ENCODE measurements around the gene C1orf141.
"Not testable (repeated sequence)": the region's sequence is repeated elsewhere in the genome, so short reads cannot be mapped to it uniquely, and the experiment has no call there.

Gene C1orf141

DNA sequence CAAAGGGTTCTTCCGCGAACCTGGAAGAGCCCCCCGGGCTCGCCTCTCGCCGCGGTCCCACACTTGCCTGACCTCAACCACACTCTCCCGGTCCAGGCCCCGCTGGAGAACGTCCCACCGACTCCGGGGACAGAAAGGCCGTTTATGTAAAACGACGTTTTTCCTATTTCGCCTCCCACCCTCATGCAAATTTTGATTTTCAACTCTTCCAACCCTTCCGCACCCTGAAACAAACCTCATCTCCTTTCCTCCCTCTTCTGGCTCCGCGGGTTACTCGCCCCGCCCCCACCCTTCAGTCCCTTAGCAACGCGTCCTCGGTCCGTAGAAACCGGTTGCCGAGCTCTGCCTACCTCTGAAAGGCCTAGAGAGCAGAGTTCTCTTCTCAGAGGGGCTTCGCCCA lies at the start of gene C1orf141:
Gene C1orf141 (minus strand): TSS at position 276 of the 400 bp plus-strand sequence. CDS start 7,730 bp downstream, outside the sequence.
- no peak for DNase-seq (ENCODE audit: low spot score)

DNA sequence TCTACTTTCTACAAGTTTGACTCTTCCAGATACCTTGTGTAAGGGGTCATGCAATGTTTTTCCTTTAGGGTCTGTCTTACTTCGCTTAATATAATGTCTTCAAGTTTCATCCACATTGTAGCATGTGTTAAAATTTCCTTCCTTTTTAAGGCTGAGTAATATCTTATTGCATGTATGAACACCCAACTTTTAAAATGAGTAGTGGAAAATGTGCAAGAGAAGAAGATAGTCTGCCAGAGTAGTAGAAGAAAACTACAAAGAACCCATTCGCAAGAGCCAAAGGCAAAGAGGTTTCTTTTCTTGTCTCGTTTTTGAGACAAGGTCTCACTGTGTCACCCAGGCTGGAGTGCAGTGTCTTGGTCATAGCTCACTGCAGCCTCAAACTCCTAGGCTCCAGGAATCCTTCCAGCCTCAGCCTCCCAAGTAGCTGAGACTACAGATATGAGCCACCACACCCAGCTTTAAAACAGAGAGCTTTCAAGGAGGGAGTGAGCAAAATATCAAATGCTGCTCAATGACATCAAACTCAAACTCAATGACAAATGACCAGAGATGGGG lies 40.8 kb upstream of the C1orf141 start:
- no peak for DNase-seq (ENCODE audit: low spot score)

DNA sequence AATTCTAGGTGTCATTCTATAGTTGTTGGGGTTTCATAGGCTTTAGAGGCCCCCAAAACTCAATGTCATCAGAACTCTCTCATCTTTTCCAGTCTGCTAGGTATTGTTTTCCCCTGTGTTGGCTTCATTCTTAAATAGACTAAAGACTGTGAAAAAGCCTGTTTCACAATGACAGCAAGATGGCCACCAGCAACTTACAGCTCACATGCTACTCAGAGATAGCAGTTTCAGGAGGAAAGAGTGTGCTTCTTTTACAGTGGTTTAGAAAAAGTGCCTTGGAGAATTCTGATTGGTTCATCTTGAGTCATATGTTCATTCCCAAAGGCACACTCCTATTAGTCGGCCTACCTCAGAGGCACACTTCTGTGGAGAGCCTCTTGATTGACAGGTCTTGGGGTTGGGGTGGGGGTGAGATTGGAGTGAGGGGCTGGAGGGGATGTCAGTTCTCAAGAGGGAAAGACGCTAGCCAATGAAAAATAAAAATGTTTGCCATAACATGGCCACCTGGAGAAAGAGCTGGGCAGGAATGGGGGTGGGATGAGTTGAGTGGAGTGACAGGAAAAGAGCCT lies 40.0 kb upstream of the C1orf141 start:
- no peak for DNase-seq (ENCODE audit: low spot score)

DNA sequence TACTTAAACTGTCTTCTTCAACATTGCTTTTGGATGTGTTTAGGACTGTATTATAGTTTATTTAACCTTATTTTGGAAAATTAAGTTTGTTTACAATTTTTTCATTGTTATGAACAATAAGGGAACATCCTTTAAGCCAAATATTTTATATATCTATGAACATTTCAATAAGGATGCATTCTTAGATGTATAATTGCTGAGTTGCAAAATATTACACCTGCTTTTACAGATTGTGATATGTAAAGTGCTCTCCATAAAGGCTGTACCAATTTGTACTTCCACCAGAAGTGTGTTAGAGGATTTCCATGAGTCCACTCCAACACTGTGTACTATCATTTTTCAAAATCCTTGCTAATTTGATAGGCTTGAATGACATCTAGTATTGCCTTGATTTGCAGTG lies 39.2 kb upstream of the C1orf141 start:
- no peak for DNase-seq (ENCODE audit: low spot score)

DNA sequence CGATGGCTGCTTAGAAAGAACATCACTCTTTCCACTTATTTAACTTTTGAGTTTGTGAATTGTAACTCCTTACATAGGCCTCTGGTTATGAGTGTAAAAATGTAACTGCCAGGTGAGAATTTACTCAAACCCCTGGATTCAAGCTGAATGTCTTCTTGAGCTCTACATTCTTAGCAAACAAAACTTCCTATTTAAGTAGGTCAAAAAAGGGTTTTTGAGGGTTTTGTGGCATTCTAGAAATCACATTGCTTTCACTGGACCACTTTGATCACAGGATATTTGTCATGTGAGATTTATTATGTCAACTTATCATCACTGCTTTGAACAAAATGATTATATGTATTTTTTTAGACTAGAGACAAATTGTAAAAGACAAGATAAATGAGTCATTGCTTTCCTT lies 37.2 kb upstream of the C1orf141 start:
- DNase-seq (ENCODE audit: low spot score): no peak

DNA sequence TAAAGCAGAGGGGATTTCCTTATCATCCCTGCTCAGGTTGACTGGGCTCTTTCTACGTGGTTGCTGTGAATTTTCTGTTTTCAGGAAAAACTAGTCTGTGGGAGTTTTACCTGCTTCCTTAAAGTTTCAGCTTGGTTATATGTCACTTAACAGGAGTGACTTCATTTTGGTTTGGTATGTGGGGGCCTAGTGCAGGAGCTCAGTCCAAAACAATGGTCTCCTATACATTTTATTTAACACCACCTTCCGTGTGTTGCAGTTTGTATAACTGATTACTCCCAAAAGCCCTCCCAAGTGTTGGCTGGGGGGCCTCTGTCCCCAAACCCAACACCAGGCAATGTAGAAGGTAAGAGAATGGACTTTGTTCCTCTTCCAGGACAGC lies 36.8 kb upstream of the C1orf141 start:
- no peak for DNase-seq (ENCODE audit: low spot score)

DNA sequence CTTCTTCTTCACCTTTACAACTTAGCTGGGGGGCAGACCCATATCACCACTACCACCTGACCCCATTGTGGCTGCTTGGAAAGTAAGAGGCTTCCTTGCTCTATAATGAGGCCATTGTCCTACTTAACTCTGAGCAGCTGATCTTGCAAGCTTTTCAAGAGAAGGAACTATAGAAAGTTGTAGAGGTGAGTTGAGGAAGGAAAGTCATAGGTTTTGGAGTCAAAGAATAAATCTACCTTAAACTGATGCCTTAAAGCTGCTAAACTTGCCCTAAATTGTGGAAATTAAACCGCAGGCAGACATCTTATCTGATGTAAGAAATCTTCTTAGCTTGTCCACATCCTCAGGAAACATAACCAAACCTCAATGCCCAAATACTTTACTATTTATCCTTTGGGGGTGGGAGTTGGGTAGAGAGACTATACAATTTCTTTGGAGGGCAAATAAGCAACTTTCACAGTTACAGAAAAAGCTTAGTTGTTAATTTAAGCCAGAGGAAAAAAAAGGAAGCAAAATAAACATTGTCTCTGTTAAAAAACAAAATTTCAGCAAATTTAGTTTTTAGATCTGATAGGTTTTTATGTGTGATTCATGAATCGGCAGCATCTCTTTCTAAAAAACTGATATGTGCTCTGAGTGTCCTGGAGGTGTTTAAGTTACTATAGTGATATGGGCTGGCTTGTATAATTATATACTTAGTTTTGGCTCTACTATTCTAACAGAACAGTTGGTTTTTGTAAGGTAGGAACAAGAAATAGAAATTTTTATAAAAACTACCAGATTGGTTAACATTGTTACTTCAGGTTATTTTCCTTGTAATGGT lies 36.2 kb upstream of the C1orf141 start:
- DNase-seq (ENCODE audit: low spot score): no peak

DNA sequence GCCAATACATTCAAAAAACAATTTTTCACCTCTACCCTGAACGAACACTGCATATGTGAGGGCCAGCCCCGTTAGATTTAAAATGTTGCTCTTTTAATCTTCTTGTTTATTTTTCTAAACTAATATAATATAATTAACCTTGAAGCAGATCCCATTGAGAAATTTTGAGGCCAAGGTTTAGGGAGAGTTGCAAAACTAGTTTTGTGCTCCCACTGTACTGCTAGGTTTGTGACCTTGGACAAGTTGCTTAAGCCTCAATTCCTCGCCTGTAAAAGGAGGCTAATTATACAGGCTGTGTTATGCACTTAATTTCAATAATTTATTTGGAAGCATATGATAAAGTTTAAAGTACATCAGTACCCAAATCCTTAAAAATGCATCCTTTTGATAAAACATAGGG lies 35.2 kb upstream of the C1orf141 start:
- DNase-seq (ENCODE audit: low spot score): no peak

DNA sequence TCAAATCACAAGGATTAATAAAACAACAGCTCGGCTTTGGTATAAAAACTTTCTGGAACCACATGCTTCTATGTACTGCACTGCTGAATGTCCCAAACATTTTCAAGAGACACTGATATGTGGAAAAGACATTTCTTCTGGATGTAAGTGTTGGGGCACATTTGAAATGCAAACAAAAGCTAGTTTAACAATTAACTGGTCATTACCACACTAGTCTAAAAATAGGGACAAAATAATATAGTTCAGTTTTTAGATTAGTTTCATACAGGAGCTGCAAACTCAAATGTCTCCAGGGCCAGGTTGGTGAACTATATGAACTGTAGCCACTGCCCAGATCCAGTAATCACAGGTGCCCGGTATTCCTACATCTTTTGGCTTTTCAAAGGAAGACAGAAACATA lies 34.7 kb upstream of the C1orf141 start:
- no peak for DNase-seq (ENCODE audit: low spot score)

DNA sequence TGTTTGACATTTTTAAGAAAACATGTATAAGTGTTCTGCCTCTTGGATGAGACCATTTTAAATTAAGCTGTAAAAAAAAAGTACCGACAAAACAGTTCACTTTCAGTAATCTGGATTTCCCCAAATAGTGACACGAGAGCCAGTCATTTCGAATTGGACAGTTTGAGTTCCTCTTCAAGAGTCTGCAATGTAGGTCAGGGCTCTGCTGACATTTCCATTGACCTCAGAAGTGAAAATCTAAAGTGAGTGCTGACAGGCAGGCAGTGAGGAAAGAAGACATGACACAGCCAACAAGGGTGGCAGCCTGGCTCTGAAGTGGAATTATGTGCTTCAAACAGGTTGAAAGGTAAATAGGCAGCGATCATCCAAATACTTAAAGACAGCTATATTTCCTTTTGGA lies 31.4 kb upstream of the C1orf141 start, which contains the start of gene IL23R:
Gene IL23R (plus strand): TSS at position 259 of the 400 bp plus-strand sequence. CDS start 1,667 bp downstream, outside the sequence.
- no peak for DNase-seq (ENCODE audit: low spot score)

DNA sequence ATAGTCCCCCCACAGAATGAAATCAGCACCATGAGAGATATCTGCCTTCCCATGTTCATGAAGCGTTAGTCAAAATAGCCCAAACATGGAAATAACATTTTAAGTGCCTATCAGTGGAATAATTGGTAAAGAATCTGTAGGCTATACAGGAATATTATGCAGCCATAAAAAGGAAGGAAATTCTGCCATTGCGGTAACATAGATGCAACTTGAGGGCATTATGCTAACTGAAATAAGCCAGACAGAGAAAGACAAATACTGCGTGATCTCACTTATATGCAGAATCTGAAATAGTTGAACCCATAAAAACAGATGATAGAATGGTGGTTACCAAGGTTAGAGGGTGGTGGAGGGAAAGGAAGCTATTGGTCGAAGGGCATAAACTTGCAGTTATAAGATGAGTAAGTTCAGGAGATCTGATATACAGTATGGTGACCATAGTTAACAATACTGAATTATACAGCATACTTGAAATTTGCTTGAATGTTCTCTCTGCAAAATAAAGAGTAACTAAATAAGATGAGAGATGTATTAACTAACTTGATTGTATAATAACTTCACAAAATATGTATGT lies 30.8 kb upstream of the C1orf141 start:
- no peak for DNase-seq (ENCODE audit: low spot score)

DNA sequence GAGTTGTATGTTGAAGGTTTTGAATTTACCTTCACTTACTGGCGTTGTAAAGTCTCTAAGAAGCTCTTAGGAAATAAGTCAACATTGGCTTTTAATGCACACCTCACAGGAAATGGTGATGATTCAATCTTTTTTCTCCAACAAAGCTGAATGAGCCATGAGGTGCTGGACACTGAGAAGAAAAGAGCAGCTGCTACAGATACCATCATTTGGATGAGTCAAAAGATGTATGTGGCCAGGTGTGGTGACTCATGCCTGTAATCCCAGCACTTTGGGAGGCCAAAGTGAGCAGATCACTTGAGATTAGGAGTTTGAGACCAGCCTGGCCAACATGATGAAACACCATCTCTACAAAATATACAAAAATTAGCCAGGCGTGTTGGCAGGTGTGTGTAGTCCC lies 28.2 kb upstream of the C1orf141 start:
- peak; percentile 36 for DNase-seq (ENCODE audit: low spot score)

DNA sequence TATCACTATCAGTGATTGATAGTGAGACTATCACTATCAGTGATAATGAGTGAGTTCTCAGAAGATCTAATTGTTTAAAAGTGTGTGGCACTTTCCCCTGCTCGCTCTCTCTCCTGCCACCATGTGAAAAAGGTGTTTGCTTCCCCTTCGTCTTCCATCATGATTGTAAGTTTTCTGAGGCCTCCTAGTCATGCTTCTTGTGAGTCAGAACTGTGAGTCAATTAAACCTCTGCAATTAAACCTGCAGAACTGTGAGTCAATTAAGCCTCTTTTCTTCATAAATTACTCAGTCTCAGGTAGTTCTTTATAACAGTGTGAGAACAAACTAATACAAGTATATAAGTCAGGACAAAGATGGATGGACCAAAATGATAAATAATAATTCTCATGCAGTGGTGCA lies 24.5 kb upstream of the C1orf141 start:
- no peak for DNase-seq (ENCODE audit: low spot score)

DNA sequence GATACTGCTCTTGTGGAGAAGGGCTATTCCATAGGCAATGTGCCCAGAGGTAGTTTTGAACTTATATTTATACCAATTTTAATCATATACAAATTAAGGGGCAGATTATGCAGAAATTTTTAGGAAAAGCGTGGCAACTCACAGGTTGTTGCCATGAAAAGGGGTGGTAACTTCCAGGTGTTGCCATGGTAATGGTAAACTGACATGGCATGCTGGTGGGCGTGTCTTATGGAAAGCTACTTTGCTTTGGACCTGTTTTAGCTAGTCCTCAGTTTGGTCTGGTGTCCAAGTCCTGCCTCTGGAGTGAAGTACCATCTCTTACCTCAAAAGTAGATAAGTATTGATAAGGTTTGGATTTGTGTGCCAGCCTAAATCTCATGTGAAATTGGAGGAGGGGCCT lies 23.6 kb upstream of the C1orf141 start:
- no peak for DNase-seq (ENCODE audit: low spot score)

DNA sequence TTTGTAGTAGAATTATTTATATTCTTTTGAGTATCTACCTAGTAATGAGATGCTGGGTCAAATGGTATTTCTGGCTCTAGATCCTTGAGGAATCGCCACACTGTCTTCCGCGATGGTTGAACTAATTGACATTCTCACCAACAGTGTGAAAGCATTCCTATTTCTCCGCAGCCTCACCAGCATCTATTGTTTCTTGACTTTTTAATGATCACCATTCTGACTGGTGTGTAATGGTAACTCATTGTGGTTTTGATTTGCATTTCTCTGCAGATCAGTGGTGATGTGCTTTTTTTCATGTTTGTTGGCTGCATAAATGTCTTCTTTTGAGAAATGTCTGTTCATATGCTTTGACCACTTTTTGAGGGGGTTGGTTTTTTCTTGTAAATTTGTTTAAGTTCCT lies 16.2 kb upstream of the C1orf141 start:
- no peak for DNase-seq (ENCODE audit: low spot score)

DNA sequence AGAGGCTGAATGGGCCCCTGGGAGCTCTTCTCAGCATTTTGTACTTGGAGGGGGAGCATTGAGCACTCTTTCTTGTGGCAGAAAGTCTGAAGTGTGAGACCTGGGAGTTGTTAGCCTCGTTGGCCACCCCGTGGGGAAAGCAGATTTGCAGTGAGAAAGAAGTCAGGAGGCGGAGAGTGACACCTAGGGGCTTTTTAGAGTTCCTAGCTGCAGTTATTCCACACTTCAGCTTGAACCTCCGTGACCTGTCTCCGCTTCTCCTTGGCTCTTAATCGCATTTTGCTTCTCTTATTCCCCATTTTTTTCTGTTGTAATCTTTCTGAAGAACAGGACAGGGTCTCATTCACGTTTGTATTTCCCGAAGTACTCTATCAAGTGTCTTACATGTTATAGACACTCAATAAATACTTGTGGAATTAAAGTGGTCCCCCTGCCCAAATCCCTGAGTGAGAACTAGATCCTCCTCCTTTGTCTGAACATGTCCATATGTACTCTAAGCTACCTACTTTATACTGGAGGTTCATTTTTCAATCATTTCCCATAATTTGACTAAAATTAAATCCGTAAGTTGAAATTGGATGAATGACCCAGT lies 14.5 kb upstream of the C1orf141 start:
- peak; percentile 80 for DNase-seq (ENCODE audit: low spot score)

DNA sequence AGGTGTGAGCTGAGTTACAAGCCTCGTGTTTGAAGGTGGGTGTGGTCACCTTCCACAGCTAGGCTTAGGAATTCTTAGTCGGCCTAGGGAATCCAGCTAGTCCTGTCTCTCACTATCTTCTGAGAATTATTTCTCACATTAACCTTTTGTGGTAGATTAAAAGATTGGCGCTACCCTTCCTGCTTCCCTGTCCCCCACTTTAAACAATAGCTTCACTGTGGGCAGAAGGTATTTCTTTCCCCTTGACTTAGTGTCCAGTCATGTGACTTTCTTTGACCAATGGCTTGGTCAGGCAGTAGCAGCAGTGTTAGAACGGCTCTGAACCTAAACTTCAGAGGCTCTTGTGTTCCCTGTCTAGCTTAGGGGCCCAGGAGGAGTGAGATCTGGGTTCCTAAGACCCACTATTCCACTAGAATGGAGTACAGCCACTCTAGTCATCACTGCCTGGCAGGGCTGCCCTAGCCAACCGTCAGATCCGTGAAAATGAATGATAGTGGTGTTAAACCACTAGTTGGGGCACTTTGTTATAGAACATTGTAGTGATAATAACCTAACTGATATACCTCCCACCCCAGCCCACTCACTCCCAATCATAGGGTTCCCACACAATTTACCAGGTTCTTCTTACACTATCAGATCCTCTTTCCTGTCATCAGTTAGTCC lies 13.9 kb upstream of the C1orf141 start:
- DNase-seq (ENCODE audit: low spot score): peak; percentile 34

DNA sequence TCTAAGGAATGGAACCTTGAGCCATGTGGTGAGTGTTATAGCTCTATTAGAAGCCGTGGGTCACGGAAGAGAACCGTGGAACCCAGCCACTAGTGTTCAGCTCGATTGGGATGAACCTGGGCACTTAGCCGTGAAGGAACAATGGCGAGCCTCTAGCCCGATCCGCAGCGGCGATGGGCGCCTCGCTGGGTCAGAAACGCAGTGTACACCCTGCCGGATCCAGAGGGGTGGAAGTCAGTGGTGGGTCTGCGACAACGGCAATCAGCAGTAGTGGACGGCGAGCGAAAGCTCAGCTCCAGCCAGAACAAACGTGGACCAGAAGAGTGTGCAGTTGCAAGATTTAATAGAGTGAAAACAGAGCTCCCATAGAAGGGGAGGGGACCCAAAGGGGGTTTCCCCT lies 13.2 kb upstream of the C1orf141 start:
- DNase-seq (ENCODE audit: low spot score): not testable (repeated sequence)

DNA sequence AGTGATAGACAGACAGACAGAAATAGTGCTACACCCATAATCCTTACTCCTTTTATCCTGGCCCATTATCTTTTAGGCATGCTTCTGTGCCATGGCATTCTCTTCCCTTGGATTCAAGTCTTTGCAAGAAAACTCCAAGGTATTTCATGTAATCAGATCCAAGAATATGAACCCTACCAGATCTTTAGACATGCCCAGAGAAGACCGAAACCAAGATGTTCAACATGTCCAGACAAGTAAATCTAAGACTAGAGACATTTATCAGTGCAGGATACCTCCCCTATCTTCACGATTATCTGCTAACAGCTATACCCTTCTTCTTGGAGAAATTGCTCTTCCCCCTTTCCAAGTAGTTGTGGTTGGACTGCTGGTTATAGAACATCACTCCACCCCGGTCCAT lies 11.8 kb upstream of the C1orf141 start:
- no peak for DNase-seq (ENCODE audit: low spot score)

DNA sequence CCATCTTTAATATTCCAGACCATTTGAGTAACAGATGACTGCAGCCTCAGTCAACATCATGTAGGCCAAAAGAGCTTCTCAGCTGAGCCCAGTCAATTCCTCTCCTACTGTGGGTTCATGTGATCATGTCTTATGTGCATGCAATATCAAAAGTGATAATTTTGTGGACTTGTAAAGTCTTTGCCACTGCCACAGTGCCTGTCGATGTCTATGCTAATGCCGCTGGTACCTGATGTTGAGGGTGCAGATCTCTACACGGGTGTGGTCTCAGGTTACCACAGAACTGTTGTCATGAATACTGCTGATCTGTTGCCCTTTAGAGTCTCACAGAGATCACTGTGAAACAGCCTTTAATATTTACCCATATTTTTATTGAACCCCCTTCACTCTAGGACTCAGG lies 11.3 kb upstream of the C1orf141 start:
- DNase-seq (ENCODE audit: low spot score): no peak

DNA sequence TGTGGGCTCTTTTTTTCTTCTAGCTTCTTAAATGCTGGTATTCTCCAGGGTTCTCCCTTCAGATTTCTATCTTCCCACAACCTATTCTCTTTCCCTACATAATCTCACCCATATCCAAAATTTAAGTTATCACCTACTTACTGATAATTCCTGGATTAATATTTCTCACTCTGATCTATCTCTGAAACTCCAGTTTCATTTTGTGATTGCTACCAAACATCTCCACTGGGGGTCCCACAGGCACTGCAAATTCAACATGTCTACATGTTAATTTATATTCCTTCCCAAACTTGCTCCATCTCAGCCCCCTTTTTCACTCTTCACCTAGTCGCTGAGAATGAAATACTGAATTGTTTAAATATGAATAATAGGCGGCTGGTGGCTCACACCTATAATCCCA lies 9.9 kb upstream of the C1orf141 start:
- DNase-seq (ENCODE audit: low spot score): no peak

DNA sequence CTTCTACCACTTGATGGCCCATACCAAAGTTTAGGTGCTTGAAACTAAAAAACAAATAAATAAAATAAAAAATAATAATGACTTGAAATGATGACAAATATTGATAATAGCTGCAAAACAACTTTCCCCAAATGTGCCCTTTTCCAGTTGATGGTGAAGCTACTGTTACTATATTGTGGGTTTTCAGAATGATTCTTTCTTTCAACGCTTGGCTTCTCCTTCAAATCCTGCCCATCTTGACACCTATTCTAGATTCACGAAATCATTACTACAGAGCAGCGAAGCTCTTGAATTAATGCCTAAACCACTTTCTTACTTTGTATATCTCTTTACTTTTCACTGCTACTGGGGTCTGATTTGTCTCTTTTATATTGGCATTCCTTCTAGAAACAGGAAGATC lies 9.2 kb upstream of the C1orf141 start:
- no peak for DNase-seq (ENCODE audit: low spot score)
